GM18499 (cell line): Measurements from ENCODE around the gene MCF2L2.
"Not testable (repeated sequence)": the region's sequence is repeated elsewhere in the genome, so short reads cannot be mapped to it uniquely, and the experiment has no call there.

ENCODE experiments used
- ATAC-seq: cut with Tn5 transposase; IDR thresholded peaks from one replicate; pipeline ENCODE4 v1.9.1; 2021; ENCODE audit warnings: moderate number of reproducible peaks; ENCODE audit not compliant: insufficient read depth, unreplicated experiment

Gene MCF2L2

GRCh38 chr3:183375337-183375736, 53.1 kb downstream of the MCF2L2 start:
- ATAC-seq = no peak

- ATAC-seq = no peak
These were observed 55.5 kb downstream of the MCF2L2 start for GRCh38 chr3:183372911-183373310.

GRCh38 chr3:183371600-183371968, 56.8 kb downstream of the MCF2L2 start:
- ATAC-seq = not testable (repeated sequence)

GRCh38 chr3:183370391-183370790, 58.0 kb downstream of the MCF2L2 start:
- ATAC-seq = no peak

DNA sequence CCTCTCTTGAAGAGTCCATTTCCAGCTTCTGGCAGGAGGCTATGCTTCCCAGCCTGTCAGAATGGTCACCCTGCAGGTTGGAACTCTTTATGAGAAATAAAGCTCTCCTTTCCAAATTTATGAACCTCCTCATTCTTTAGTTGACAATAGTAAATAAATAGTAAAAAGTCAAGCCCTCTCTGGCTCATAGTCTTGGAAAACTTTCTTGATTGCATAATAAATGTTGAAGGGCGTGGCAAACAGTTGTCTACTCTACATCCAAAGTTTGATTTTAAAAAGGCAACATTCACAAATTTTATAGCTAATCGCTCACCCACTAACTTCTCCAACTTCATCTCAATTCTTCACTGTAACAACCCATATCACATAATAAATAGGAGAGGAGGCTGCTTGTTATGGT, 58.8 kb downstream of the MCF2L2 start:
- no peak for ATAC-seq

DNA sequence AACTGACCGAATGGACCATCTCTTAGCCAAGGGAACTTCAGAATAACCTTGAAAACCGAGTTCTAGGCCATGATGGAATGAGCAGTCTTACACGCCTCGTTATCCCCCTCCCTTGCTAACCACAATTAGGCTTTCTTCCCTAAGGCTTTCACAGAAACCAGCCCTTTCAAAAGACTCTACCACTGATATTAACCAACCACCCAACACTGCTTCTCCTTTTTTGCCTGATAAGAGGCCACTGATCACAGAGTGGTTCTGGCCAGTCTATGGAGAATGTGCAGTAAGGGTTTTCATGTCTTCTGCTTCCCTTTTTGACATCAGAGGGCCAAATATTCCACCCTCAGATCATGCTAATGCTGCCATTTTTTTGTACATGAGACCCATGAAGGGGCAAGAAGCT, 59.3 kb downstream of the MCF2L2 start:
- no peak for ATAC-seq

GRCh38 chr3:183360971-183361624, 67.3 kb downstream of the MCF2L2 start:
- no peak for ATAC-seq

DNA sequence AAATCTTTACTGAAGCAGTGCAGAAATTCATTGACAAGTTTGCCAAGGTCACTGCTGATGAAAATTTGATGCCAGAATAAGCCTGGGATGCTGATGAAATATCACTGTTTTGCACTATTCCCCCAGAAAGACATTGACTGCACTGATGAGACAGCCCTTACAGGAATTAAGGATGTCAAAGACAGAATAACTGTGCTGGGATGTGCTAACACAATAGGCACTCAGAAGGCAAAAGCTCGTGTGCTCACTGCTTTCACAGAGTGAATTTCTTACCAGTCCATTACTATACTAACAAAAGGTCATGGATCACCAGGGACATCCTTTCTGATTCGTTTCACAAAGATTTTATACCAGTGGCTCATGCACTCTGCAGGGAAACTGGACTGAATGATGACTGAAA, 69.4 kb downstream of the MCF2L2 start:
- ATAC-seq = no peak

GRCh38 chr3:183357564-183358079, 70.8 kb downstream of the MCF2L2 start:
- ATAC-seq = no peak

DNA sequence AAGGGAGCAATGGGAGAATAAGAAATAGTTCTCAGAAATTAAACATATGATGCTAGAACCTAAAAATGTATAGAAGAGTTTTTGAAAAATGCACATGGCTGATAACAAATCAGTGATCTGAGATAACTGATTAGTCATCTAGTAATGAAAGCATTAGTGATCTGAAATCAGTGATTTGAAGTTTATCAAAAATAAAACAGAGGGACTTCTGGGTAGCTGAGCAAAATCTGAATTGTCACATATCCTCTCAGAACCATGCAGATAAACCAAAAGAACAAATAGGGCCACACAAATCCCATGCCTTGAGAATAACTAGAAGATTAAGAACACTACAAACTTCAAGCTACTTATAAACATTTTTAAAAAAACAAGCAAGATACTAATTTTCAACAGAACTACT, 71.5 kb downstream of the MCF2L2 start:
- no peak for ATAC-seq

DNA sequence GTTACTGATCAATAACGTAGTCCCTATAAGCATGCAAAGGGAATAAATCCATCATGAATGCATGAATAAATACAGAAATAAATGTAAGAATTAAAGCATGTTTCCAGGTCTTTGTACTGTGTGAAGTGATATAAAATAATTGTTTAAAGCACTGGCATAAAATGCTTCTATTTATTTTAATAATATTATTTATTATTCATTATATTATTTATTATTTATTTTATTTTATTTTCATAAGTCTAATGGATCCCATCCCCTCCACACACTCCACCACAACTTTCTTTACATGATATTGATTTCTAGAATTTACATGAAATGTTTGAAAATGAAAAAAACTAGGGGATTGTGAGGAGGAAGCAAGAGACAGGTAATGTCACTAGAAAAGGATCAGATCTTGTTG, 73.5 kb downstream of the MCF2L2 start:
- no peak for ATAC-seq

DNA sequence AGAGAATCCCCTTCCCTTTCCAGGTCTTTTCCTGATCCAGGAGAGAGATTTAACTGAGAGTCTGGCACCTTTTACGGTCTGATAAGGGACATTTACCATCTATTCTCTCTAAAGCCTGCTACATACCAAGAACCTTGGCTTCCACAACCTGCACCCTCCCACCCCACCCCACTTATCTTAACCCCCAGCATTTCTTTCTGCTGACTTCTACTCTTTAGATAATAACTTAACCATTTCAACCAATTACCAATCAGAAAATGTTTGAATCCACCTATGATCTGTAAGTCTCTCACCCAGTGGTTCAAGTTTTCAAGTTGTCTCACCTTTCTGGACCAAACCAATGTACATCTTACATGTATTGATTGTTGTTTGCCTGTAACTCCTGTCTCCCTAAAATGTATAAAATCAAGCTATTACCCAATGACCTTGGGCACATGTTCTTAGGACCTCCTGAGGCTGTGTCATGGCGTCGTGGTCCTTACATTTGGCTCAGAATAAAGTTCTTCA, 74.0 kb downstream of the MCF2L2 start:
- ATAC-seq = no peak

DNA sequence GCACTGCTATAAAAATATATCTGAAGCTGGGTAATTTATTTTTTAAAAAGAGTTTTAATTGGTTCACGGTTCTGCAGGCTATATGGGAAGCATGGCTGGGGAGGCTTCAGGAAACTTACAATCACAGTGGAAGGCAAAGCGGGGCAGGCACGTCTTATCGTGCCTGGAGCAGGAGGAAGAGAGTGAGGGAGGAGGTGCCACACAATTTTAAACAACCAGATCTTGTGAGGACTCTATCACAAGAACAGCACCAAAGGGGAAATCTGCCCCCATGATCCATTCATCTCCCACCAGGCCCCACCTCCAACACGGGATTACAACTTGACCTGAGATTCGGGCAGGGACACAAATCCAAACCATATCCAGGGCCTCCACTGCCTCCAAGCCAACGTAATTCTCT, 75.0 kb downstream of the MCF2L2 start:
- ATAC-seq = no peak

GRCh38 chr3:183350164-183350563, 78.3 kb downstream of the MCF2L2 start:
- ATAC-seq = no peak

DNA sequence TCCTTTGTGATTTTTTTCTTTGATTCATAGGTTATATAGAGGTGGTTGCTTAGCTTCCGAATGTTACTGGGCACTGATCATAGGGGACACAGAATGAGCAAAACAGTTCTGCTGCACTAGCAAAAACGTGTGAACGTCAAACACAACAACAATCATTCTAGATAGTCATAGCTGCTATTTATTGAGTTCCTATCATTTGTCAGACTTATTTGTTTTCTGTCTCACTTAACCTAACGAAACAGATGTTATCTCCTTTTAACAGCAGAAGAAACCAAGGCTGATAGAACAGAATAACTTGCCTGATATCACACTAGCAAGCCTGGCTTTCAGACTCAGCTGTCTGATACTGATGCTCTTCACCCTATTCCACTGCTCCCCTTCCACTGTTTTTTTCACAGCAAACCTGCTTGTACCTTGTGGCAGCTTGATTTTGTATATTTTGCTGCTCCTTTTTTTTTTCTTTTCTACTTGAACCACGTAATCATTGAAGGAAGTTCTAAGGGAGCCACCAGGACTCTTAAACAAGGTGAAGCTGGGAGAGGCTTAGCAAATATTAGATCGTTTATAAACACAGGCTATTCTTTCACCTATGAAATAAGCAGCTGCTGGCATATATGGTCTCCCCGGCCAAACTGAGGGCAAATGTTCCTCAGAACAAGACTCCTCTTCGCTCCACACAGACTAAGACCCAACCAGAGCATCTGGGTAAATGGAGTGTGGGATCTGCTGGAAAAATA, 78.8 kb downstream of the MCF2L2 start:
- no peak for ATAC-seq

- ATAC-seq = no peak
These were observed 85.6 kb downstream of the MCF2L2 start for GRCh38 chr3:183342824-183343223.

DNA sequence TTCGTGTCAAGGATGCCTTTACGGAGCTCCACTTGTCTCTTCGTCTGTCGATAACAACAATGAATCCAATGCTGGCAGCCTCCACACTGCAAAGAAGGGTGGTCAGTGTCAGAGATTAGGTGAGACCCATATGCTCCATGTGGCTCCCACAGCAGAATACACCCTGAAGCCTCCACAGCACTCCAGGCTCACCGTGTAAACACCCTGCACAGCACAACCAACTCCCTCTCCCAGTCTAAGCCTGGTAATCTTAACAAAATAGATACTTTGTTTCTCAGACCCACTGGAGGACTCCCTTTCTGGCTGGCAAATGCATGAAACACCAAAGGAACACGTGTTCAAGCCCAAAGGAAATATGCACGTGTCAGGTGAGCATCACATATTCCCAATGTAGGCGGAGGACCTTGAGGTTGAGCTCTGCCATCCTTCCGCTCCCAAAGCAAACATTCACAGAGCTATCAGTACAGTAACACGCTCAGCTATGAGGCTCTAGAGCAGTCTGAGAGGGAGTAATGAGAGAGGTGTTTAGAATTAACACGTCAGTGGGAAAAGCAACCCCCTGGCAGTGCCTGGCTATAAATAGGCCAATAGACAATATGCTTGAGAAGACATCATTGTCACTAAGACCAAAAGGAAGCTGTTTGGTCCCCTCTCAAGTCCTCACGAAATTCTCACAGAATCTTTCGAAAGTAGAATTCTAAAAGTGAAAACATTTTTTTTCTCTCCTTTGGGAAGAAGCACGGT, 86.7 kb downstream of the MCF2L2 start:
- no peak for ATAC-seq

DNA sequence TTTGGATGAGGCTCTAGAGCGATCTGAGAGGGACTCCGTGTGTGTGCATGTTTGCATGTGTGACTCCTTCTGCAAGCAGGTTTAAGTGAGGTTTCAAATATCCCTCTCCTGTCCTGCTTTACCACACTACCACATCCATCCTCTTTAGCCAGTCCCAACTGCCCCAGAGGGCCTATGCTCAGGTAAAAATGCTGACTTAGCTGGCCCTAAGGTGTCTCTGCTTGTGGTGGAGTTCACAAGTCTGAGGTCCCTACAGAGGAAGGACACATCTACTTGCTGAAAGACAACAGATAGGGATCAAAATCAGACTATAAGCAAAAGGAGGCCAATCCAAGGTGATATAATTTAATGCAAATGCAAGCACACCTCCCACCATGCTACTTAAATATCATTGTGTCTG, 88.2 kb downstream of the MCF2L2 start:
- no peak for ATAC-seq

- ATAC-seq = no peak
These were observed 88.8 kb downstream of the MCF2L2 start for GRCh38 chr3:183339461-183340086.

DNA sequence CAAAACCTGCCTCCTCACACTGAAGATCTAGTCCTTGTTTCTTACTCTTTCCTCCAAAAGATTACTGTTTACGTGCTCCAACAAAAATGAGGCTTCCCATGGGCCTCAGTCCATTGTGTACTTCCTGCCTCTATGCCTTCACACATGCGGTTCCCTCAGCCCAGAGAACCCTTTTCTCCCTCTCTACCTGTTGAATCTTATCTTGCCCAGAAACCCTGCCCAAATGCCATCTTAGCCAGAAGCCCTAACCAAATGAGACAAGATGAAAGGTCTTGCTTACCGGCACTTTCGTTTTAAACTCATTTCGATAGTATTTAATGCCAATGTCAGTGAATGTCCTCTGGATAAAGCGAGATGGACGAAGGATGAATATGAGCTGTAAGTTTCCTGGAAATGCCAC, 89.9 kb downstream of the MCF2L2 start:
- ATAC-seq = no peak

- no peak for ATAC-seq
These were observed 95.9 kb downstream of the MCF2L2 start for GRCh38 chr3:183332487-183332886.
